ENCODE results near the gene CAMTA1. TPM values are rescaled to one million over a fixed set of nuclear protein-coding genes. Genes with fewer than 3 reads are reported as not detected.

CAMTA1 gene
- total and polyA plus RNA-seq, 4 donors, result 18.0 to 93.5 (median 35.8) TPM

GRCh38 chr1:7098641-7099040 is 313.4 kb downstream of the CAMTA1 start:
- Histone ChIP-seq H3K9ac (ENCODE audit: low read depth in 1 of 2, low read length in 2 of 2) (no peak overlapping the region), H3K36me3 (ENCODE audit: control insufficient read depth in 4 of 4, insufficient read depth in 3 of 4, low read depth in 1 of 4, low read length in 3 of 4) (no peaks in the 10 kb centered on the region), H3K9me3 (ENCODE audit: control insufficient read depth in 4 of 4, low read length in 3 of 4) (no peaks in the 10 kb centered on the region), H3K27ac (ENCODE audit: low read depth in 1 of 2, low read length in 2 of 2) (peak overlapping the region; percentile 79 to 89), H3K27me3 (ENCODE audit: control insufficient read depth in 4 of 4, insufficient read depth in 4 of 4, low read length in 3 of 4) (no peaks in the 10 kb centered on the region), H3K4me1 (ENCODE audit: control insufficient read depth in 4 of 4, insufficient read depth in 4 of 4, low read length in 3 of 4) (peaks cover 5 to 37% (median 12%) of the 10 kb centered on the region in 4 donors), H3K4me3 (ENCODE audit: low read depth in 1 of 3, low read length in 3 of 3) (no peak overlapping the region)
- 65% methylated on average over 7 of the region's 7 CpGs for WGBS
- no peak for TF ChIP-seq SP1 (IDR thresholded peaks at IDR 0.05)
- no peak for TF ChIP-seq YY1 (IDR thresholded peaks at IDR 0.05)
- no peak for TF ChIP-seq GABPA (IDR thresholded peaks at IDR 0.05 in 1 of 2, conservative IDR thresholded peaks at IDR 0.05 in 1 of 2)
- no peak for TF ChIP-seq FOXA2 (IDR thresholded peaks at IDR 0.05)
- no peak for TF ChIP-seq NR2F2 (IDR thresholded peaks at IDR 0.05)
- TF ChIP-seq HNF4A (conservative IDR thresholded peaks at IDR 0.05), result no peak
- TF ChIP-seq CTCF (IDR thresholded peaks at IDR 0.05; ENCODE audit: low read depth, low read length, missing input control), result no peak
- no peak for TF ChIP-seq RAD21 (IDR thresholded peaks at IDR 0.05)
- TF ChIP-seq MAX (IDR thresholded peaks at IDR 0.05), result no peak
- no peak for TF ChIP-seq HNF4G (IDR thresholded peaks at IDR 0.05)
- no peak for TF ChIP-seq REST (IDR thresholded peaks at IDR 0.05)
- no peak for TF ChIP-seq EGR1 (IDR thresholded peaks at IDR 0.05; ENCODE audit: low read depth in 2 of 2)
- DNase-seq (ENCODE audit: low spot score), result no peak

GRCh38 chr1:7100479-7100878 is 315.2 kb downstream of the CAMTA1 start:
- Histone ChIP-seq H3K9ac (ENCODE audit: low read depth in 1 of 2, low read length in 2 of 2) (no peak overlapping the region), H3K27me3 (ENCODE audit: control insufficient read depth in 4 of 4, insufficient read depth in 4 of 4, low read length in 3 of 4) (no peaks in the 10 kb centered on the region), H3K36me3 (ENCODE audit: control insufficient read depth in 4 of 4, insufficient read depth in 3 of 4, low read depth in 1 of 4, low read length in 3 of 4) (no peaks in the 10 kb centered on the region), H3K27ac (ENCODE audit: low read depth in 1 of 2, low read length in 2 of 2) (no peak overlapping the region), H3K4me1 (ENCODE audit: control insufficient read depth in 4 of 4, insufficient read depth in 4 of 4, low read length in 3 of 4) (peaks cover 7 to 31% (median 13%) of the 10 kb centered on the region in 4 donors), H3K4me3 (ENCODE audit: low read depth in 1 of 3, low read length in 3 of 3) (no peak overlapping the region), H3K9me3 (ENCODE audit: control insufficient read depth in 4 of 4, low read length in 3 of 4) (no peaks in the 10 kb centered on the region)
- TF ChIP-seq HNF4G (IDR thresholded peaks at IDR 0.05), result no peak
- TF ChIP-seq RXRA (IDR thresholded peaks at IDR 0.05), result no peak
- TF ChIP-seq FOXA2 (IDR thresholded peaks at IDR 0.05), result no peak
- no peak for TF ChIP-seq NR2F2 (IDR thresholded peaks at IDR 0.05)
- no peak for TF ChIP-seq MAX (IDR thresholded peaks at IDR 0.05)
- no peak for TF ChIP-seq SP1 (IDR thresholded peaks at IDR 0.05)
- TF ChIP-seq TAF1 (conservative IDR thresholded peaks at IDR 0.05), result no peak
- no peak for TF ChIP-seq REST (IDR thresholded peaks at IDR 0.05)
- TF ChIP-seq HNF4A (conservative IDR thresholded peaks at IDR 0.05), result no peak
- DNase-seq (ENCODE audit: low spot score), result no peak
- WGBS, result 90% methylated on average over 8 of the region's 8 CpGs

All from liver (tissue), 9 donors.